ENCODE data around the gene PLG.
"Not testable (repeated sequence)": the region's sequence is repeated elsewhere in the genome, so short reads cannot be mapped to it uniquely, and the experiment has no call there.

GRCh38 chr6:160695025-160695424 lies 7.0 kb upstream of the PLG start:
- TF ChIP-seq CTCF, POLR2A, POLR2AphosphoS5 (IDR thresholded peaks at IDR 0.05): not testable (repeated sequence)

Data from prostate gland (tissue), 2 donors.